Sigmoid colon (tissue), 7 donors: ENCODE measurements around the gene TINCR. TPM values are rescaled to one million over a fixed set of nuclear protein-coding genes. Genes with fewer than 3 reads are reported as not detected.
"Not testable (repeated sequence)": the region's sequence is repeated elsewhere in the genome, so short reads cannot be mapped to it uniquely, and the experiment has no call there.

ENCODE experiments used
- DNase-seq: peaks from one replicate; pipeline ENCODE4 v3.0.0-alpha.2; 2019
- H3K27ac ChIP-seq, 4 donors: fragments of 200-600 bp; sonication (generic); one replicate each; pipeline ENCODE4 v1.5.1; 2016 to 2019; ENCODE audit warnings: mild to moderate bottlenecking in 1 of 4
- H3K27me3 ChIP-seq, 3 donors: fragments of 200-600 bp; sonication (generic); one replicate each; pipeline ENCODE4 v1.5.1; 2019; ENCODE audit warnings: mild to moderate bottlenecking in 1 of 3
- H3K36me3 ChIP-seq, 4 donors: fragments of 200-600 bp; sonication (generic); one replicate each; pipeline ENCODE4 v1.5.1; 2016 to 2019
- H3K4me1 ChIP-seq, 4 donors: fragments of 200-600 bp; sonication (generic); one replicate each; pipeline ENCODE4 v1.5.1; 2017 to 2019
- H3K4me3 ChIP-seq, 4 donors: fragments of 200-600 bp; sonication (generic); one replicate each; pipeline ENCODE4 v1.5.1; 2017 to 2019; ENCODE audit warnings: mild to moderate bottlenecking in 2 of 4, moderate library complexity in 1 of 4
- H3K9me3 ChIP-seq, 4 donors: fragments of 200-600 bp in 3 of 4; sonication (generic) in 3 of 4; one replicate each; pipeline versions ENCODE4 v1.5.1 to v1.6.1; 2013 to 2019
- EP300 ChIP-seq, 4 donors: sonication (generic); formaldehyde crosslinking; IDR thresholded peaks; one replicate each; pipeline ENCODE4 v1.6.1; 2017; ENCODE audit warnings: antibody characterized with exemption in 4 of 4
- POLR2A ChIP-seq, 2 donors: fragments of 450-650 bp; IDR thresholded peaks; one replicate each; pipeline ENCODE4 v1.6.1; 2016; ENCODE audit warnings: antibody characterized with exemption in 2 of 2, mild to moderate bottlenecking in 2 of 2, moderate library complexity in 2 of 2
- POLR2AphosphoS5 ChIP-seq, 4 donors: sonication (generic); formaldehyde crosslinking; IDR thresholded peaks; one replicate each; pipeline ENCODE4 v1.6.1; 2017; ENCODE audit warnings: antibody characterized with exemption in 4 of 4
- WGBS, 2 donors: extraction: QIAGEN DNeasy Blood & Tissue Kit; methylation state at CpG; one replicate each; pipeline ENCODE4 v1.1.7; 2013; 5-methylcytosine and 5-hydroxymethylcytosine counted together
- intact Hi-C: fragments of 100-400 bp; cut with DNase I; formaldehyde crosslinking; loops from one replicate; pipeline ENCODE4 v1.15.1; 2023
- polyA plus RNA-seq, 3 donors: library from polyadenylated mRNA; stranded (reverse); fragments of 200-250 nt; gene quantifications; one replicate each; pipeline ENCODE4 v1.2.3, GENCODE V29; 2013
- total RNA-seq, 4 donors: library from RNA; depleted of rRNA; stranded (reverse); fragments of >200 nt; gene quantifications; one replicate each; pipeline ENCODE4 v1.1.0, GENCODE V29; 2016
- TF ChIP-seq, protein P1 (sequence below), 4 experiments: fragments of 450-650 bp in 3 of 4; fragments of 200-600 bp in 1 of 4; IDR thresholded peaks; one replicate each; pipeline ENCODE4 v1.5.1; 2016 to 2019; ENCODE audit warnings: antibody characterized with exemption in 4 of 4, mild to moderate bottlenecking in 3 of 4, moderate library complexity in 2 of 4
- donor health status: healthy with polysubstance abuse.
- donor health status: Bipolar disorder and iron deficiency.
- donor health status: healthy.

The TINCR gene
- total and polyA plus RNA-seq, 7 donors, result 0.33 to 27.5 (median 1.7) TPM; not detected in 1

GRCh38 chr19:5609881-5610448, 42.2 kb upstream of the TINCR start:
- Histone ChIP-seq H3K9me3 (no peaks in the 10 kb centered on the region), H3K4me1 (no peaks in the 10 kb centered on the region), H3K36me3 (peaks cover 52 to 92% (median 81%) of the 10 kb centered on the region in 4 donors), H3K27me3 (no peaks in the 10 kb centered on the region), H3K4me3 (no peak overlapping the region), H3K27ac (no peak overlapping the region)
- 95 to 96% methylated on average over 16 of the region's 16 CpGs for WGBS, 2 donors
- intact Hi-C loops, result no loop called here
- TF ChIP-seq POLR2AphosphoS5 (IDR thresholded peaks at IDR 0.05), result no peak
- no peak for TF ChIP-seq POLR2A (IDR thresholded peaks at IDR 0.05)
- TF ChIP-seq, protein P1, sequence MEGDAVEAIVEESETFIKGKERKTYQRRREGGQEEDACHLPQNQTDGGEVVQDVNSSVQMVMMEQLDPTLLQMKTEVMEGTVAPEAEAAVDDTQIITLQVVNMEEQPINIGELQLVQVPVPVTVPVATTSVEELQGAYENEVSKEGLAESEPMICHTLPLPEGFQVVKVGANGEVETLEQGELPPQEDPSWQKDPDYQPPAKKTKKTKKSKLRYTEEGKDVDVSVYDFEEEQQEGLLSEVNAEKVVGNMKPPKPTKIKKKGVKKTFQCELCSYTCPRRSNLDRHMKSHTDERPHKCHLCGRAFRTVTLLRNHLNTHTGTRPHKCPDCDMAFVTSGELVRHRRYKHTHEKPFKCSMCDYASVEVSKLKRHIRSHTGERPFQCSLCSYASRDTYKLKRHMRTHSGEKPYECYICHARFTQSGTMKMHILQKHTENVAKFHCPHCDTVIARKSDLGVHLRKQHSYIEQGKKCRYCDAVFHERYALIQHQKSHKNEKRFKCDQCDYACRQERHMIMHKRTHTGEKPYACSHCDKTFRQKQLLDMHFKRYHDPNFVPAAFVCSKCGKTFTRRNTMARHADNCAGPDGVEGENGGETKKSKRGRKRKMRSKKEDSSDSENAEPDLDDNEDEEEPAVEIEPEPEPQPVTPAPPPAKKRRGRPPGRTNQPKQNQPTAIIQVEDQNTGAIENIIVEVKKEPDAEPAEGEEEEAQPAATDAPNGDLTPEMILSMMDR (IDR thresholded peaks at IDR 0.05), result no peak
- TF ChIP-seq EP300 (IDR thresholded peaks at IDR 0.05), result no peak
- peak; percentile 61 for DNase-seq

DNA sequence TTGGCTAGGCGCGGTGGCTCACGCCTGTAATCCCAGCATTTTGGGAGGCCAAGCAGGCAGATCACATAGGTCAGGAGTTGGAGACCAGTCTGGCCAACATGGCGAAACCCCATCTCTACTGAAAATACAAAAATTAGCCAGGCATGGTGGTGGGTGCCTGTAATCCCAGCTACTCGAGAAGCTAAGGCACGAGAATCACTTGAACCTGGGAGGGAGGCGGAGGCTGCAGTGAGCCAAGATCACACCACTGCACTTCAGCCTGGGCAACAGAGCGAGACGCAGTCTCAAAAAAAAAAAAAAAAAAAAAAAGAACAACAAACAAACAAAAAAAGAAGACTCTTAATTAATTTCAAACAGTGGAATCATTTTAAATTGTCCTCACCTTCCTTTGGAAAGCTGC, 41.0 kb upstream of the TINCR start:
- peaks cover 41 to 92% (median 81%) of the 10 kb centered on the region in 4 donors for H3K36me3 ChIP-seq

DNA sequence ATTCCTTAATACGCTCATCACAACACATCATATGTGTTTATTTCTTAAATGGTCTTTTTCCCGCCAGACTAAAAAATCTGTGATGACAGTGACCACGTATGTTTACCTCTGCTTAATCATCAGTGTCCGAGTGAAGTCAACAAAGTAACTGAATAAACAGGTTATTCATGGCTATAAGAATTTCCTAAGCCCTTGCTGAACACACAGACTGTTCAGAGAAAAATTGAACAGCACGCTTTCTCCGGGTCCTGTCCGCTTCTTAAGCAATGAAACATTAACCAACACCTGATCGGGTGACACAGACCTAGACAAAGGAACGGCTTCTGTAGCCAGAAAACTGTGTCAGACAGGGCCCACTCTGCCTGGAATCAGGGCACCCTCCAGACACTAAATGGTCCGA, 40.5 kb upstream of the TINCR start:
- Histone ChIP-seq H3K9me3 (no peaks in the 10 kb centered on the region), H3K4me3 (no peak overlapping the region), H3K27ac (no peak overlapping the region), H3K4me1 (no peaks in the 10 kb centered on the region), H3K27me3 (no peaks in the 10 kb centered on the region), H3K36me3 (peaks cover 36 to 92% (median 81%) of the 10 kb centered on the region in 4 donors)
- 91 to 93% methylated on average over 10 of the region's 10 CpGs for WGBS, 2 donors
- no peak for DNase-seq
- intact Hi-C loops, result no loop called here
- TF ChIP-seq EP300 (IDR thresholded peaks at IDR 0.05) (no peak), POLR2AphosphoS5 (IDR thresholded peaks at IDR 0.05) (no peak)

More for the DNA sequence above, 41.0 kb upstream of the TINCR start:
- intact Hi-C loops, H3K27ac ChIP-seq, H3K4me3 ChIP-seq, DNase-seq, H3K27me3 ChIP-seq, H3K9me3 ChIP-seq, H3K4me1 ChIP-seq: not testable (repeated sequence)
- 95 to 96% methylated on average over 9 of the region's 9 CpGs for WGBS, 2 donors

- no peaks in the 10 kb centered on the region for H3K27me3 ChIP-seq
- H3K36me3 ChIP-seq, result peaks cover 33 to 92% (median 78%) of the 10 kb centered on the region in 4 donors
- H3K4me3 ChIP-seq, result no peak overlapping the region
- no peak for DNase-seq
- no peaks in the 10 kb centered on the region for H3K9me3 ChIP-seq
- WGBS, 2 donors, result 94% methylated on average over 16 of the region's 16 CpGs
- no peaks in the 10 kb centered on the region for H3K4me1 ChIP-seq
- H3K27ac ChIP-seq, result no peak overlapping the region
- no peak for TF ChIP-seq EP300 (IDR thresholded peaks at IDR 0.05)
- TF ChIP-seq, protein P1 (IDR thresholded peaks at IDR 0.05), result no peak
- no peak for TF ChIP-seq POLR2A (IDR thresholded peaks at IDR 0.05)
- no peak for TF ChIP-seq POLR2AphosphoS5 (IDR thresholded peaks at IDR 0.05)
- intact Hi-C loops, result no loop called here
Observed at GRCh38 chr19:5607318-5608275, 39.8 kb upstream of the TINCR start.

GRCh38 chr19:5605362-5605761, 37.6 kb upstream of the TINCR start:
- no peak for DNase-seq
- TF ChIP-seq POLR2A (IDR thresholded peaks at IDR 0.05), result no peak
- TF ChIP-seq, protein P1 (IDR thresholded peaks at IDR 0.05), result no peak
- no peak for TF ChIP-seq POLR2AphosphoS5 (IDR thresholded peaks at IDR 0.05)
- TF ChIP-seq EP300 (IDR thresholded peaks at IDR 0.05), result no peak
- Histone ChIP-seq H3K27ac (no peak overlapping the region), H3K27me3 (no peaks in the 10 kb centered on the region), H3K4me1 (no peaks in the 10 kb centered on the region), H3K36me3 (peaks cover 34 to 98% (median 72%) of the 10 kb centered on the region in 4 donors), H3K4me3 (no peak overlapping the region), H3K9me3 (no peaks in the 10 kb centered on the region)
- intact Hi-C loops, result no loop called here
- WGBS, 2 donors, result 83 to 86% methylated on average over 3 of the region's 3 CpGs
